K562 (cell line): ENCODE results near the gene KCTD13. TPM values are rescaled to one million over a fixed set of nuclear protein-coding genes. Genes with fewer than 3 reads are reported as not detected.
A peak's percentile ranks its signal among the peaks of the same experiment; 100 is the strongest.

ENCODE experiments used
- ATF2 ChIP-seq: sonication (generic); formaldehyde crosslinking; IDR thresholded peaks from 2 replicates; pipeline ENCODE4 v1.8.1; 2022; ENCODE audit warnings: missing genetic modification reagents
- CEBPZ ChIP-seq: fragments of 150-350 bp; IDR thresholded peaks from 2 replicates; pipeline ENCODE4 v1.6.1; 2014; ENCODE audit warnings: low read depth, mild to moderate bottlenecking, low read length, borderline replicate concordance
- CTBP1 ChIP-seq: fragments of 450-650 bp; IDR thresholded peaks from 2 replicates; pipeline ENCODE4 v1.6.1; 2016; ENCODE audit warnings: borderline replicate concordance
- CTCFL ChIP-seq: IDR thresholded peaks from 2 replicates; pipeline ENCODE4 v1.6.1; 2011; ENCODE audit warnings: borderline replicate concordance, low read depth, mild to moderate bottlenecking, moderate library complexity, low read length; ENCODE audit not compliant: insufficient read depth, poor library complexity, severe bottlenecking
- E2F6 ChIP-seq, 2 experiments: IDR thresholded peaks; 2 replicates each; pipeline ENCODE4 v1.6.1; 2011; ENCODE audit warnings: borderline replicate concordance in 1 of 2, control low read depth in 1 of 2, low read depth in 1 of 2, low read length in 1 of 2, mild to moderate bottlenecking in 1 of 2, mixed read lengths in 1 of 2, moderate library complexity in 1 of 2; ENCODE audit not compliant: insufficient read depth in 1 of 2, insufficient read length in 1 of 2, poor library complexity in 1 of 2, severe bottlenecking in 1 of 2; ENCODE audit errors: extremely low read depth in 1 of 2
- FOSL1 ChIP-seq: fragments of 200-800 bp; sonication (Bioruptor generic); conservative IDR thresholded peaks from 2 replicates; pipeline ENCODE4 v1.6.1; 2016; ENCODE audit warnings: missing genetic modification characterization, missing compliant biosample characterization
- KDM1A ChIP-seq, 2 experiments: fragments of 450-650 bp; IDR thresholded peaks; 2 replicates each; pipeline ENCODE4 v1.6.1; 2016; ENCODE audit warnings: mild to moderate bottlenecking in 2 of 2
- RFX7 ChIP-seq: fragments of 250-450 bp; sonication (Bioruptor Pico); IDR thresholded peaks from 2 replicates; pipeline ENCODE4 v1.5.1; 2021; ENCODE audit warnings: mild to moderate bottlenecking
- SIRT6 ChIP-seq: IDR thresholded peaks from one replicate; pipeline ENCODE4 v1.6.1; 2012; ENCODE audit warnings: low read depth, mild to moderate bottlenecking, control low read depth, inconsistent platforms, low read length, moderate library complexity
- USF2 ChIP-seq: sonication (generic); formaldehyde crosslinking; IDR thresholded peaks from 2 replicates; pipeline ENCODE4 v1.5.0; 2020; ENCODE audit warnings: missing genetic modification reagents
- ZNF12 ChIP-seq: sonication (generic); formaldehyde crosslinking; IDR thresholded peaks from 2 replicates; pipeline ENCODE4 v1.4.0; 2020; ENCODE audit warnings: mild to moderate bottlenecking, missing genetic modification reagents
- ZNF197 ChIP-seq: fragments of 200-800 bp; sonication (Bioruptor generic); IDR thresholded peaks from 2 replicates; pipeline ENCODE4 v1.6.1; 2016; ENCODE audit warnings: low read depth, missing genetic modification characterization, missing compliant biosample characterization
- ZNF24 ChIP-seq: fragments of 450-650 bp; IDR thresholded peaks from 2 replicates; pipeline ENCODE4 v1.6.1; 2016
- polyA plus RNA-seq, 8 experiments: library from polyadenylated mRNA; depleted of rRNA in 4 of 8; stranded (reverse) in 5 of 8; unstranded in 3 of 8; fragments of >200 nt; fragmentation: Nextera tagmentation in 2 of 8; fragmentation: Illumina TruSeq in 1 of 8; extraction: Ambion mirVana in 2 of 8; extraction: Trizol in 1 of 8; gene quantifications; 2 replicates each; pipeline versions ENCODE4 v1.2.1 to v1.2.3, GENCODE V29; 2011 to 2014; ENCODE audit warnings: inconsistent platforms in 1 of 8, missing spikeins in 1 of 8
- total RNA-seq, 7 experiments: library from RNA; depleted of rRNA in 6 of 7; stranded (reverse); fragments of >200 nt in 6 of 7; fragmentation: Illumina TruSeq in 2 of 7; extraction: Trizol in 2 of 7; gene quantifications; 2 replicates each; pipeline versions ENCODE4 v1.2.1 to v1.2.3, GENCODE V29; 2011 to 2021; ENCODE audit warnings: low replicate concordance in 1 of 7

The KCTD13 gene
- total and polyA plus RNA-seq, 9 of the 15 experiments (the other 6 are each of a cell fraction or from before 2014, with no cell fraction given), result 1.0 to 20.6 (median 9.8) TPM

- TF ChIP-seq FOSL1, result no peak
- no peak for TF ChIP-seq KDM1A (IDR thresholded peaks at IDR 0.05)
- peak; percentile 84 to 92 for TF ChIP-seq E2F6 (IDR thresholded peaks at IDR 0.05; ENCODE audit: borderline replicate concordance in 1 of 2, extremely low read depth in 1 of 2, insufficient read depth in 1 of 2, insufficient read length in 1 of 2, low read depth in 1 of 2, low read length in 1 of 2, poor library complexity in 1 of 2, severe bottlenecking in 1 of 2)
- no peak for TF ChIP-seq CTCFL
- no peak for TF ChIP-seq SIRT6
- no peak for TF ChIP-seq ATF2 (CRISPR knock-in tag)
- no peak for TF ChIP-seq CEBPZ
- no peak for TF ChIP-seq ZNF12 (CRISPR knock-in tag)
- TF ChIP-seq ZNF24, result 0 out of 2 replicates have a peak, but pooled peaks have one; percentile 25
- TF ChIP-seq CTBP1, result no peak
- no peak for TF ChIP-seq USF2 (CRISPR knock-in tag)
- TF ChIP-seq RFX7, result no peak
- TF ChIP-seq ZNF197 (CRISPR knock-in tag), result no peak
These were observed at the start of gene KCTD13 (continued) for GRCh38 chr16:29925781-29926710.
